HFF-Myc (cell line): ENCODE results near the gene PLEKHF1.

Source experiments
- DNase-seq: peaks from one replicate; pipeline ENCODE4 v3.0.0-alpha.2; 2011; ENCODE audit warnings: low read depth; ENCODE audit errors: extremely low read depth
- H3K4me3 ChIP-seq: replicated peaks from 2 replicates; pipeline ENCODE4 v1.5.1; 2011; ENCODE audit warnings: low read depth, mild to moderate bottlenecking, control low read depth, low read length
- CTCF ChIP-seq: IDR thresholded peaks from 2 replicates; pipeline ENCODE4 v1.5.1; 2012; ENCODE audit warnings: mild to moderate bottlenecking, low read depth, low read length, control low read depth; ENCODE audit errors: missing control alignments

PLEKHF1 gene

GRCh38 chr19:29664753-29665214, 477 bp upstream of the PLEKHF1 start:
- peak overlapping the region; percentile 63 for H3K4me3 ChIP-seq
- no peak for TF ChIP-seq CTCF

GRCh38 chr19:29665826-29666577, 741 bp downstream of the PLEKHF1 start:
- peak overlapping the region; percentile 63 for H3K4me3 ChIP-seq
- TF ChIP-seq CTCF: no peak
- no peak for DNase-seq

More at GRCh38 chr19:29664753-29665214, 477 bp upstream of the PLEKHF1 start:
- no peak for DNase-seq

- no peak for TF ChIP-seq CTCF
- peak overlapping the region; percentile 63 for H3K4me3 ChIP-seq
- no peak for DNase-seq
These were observed 1.5 kb downstream of the PLEKHF1 start for GRCh38 chr19:29666578-29667386.

GRCh38 chr19:29667387-29667783, 2.1 kb downstream of the PLEKHF1 start:
- DNase-seq: no peak
- H3K4me3 ChIP-seq: peak overlapping the region; percentile 63; the same call in 1 of the 2 replicates
- no peak for TF ChIP-seq CTCF

GRCh38 chr19:29667901-29668341, 2.7 kb downstream of the PLEKHF1 start:
- DNase-seq: no peak
- TF ChIP-seq CTCF: no peak
- H3K4me3 ChIP-seq: no peak overlapping the region

GRCh38 chr19:29668746-29669609, 3.7 kb downstream of the PLEKHF1 start:
- H3K4me3 ChIP-seq: no peak overlapping the region
- DNase-seq: no peak
- peak; percentile 42 for TF ChIP-seq CTCF
